ENCODE results near the gene SHC1. TPM values are rescaled to one million over a fixed set of nuclear protein-coding genes. Genes with fewer than 3 reads are reported as not detected.

The SHC1 gene, protein sequence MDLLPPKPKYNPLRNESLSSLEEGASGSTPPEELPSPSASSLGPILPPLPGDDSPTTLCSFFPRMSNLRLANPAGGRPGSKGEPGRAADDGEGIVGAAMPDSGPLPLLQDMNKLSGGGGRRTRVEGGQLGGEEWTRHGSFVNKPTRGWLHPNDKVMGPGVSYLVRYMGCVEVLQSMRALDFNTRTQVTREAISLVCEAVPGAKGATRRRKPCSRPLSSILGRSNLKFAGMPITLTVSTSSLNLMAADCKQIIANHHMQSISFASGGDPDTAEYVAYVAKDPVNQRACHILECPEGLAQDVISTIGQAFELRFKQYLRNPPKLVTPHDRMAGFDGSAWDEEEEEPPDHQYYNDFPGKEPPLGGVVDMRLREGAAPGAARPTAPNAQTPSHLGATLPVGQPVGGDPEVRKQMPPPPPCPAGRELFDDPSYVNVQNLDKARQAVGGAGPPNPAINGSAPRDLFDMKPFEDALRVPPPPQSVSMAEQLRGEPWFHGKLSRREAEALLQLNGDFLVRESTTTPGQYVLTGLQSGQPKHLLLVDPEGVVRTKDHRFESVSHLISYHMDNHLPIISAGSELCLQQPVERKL
- 10 to 100 TPM; 60.9 to 62.0 TPM for total RNA-seq

DNA sequence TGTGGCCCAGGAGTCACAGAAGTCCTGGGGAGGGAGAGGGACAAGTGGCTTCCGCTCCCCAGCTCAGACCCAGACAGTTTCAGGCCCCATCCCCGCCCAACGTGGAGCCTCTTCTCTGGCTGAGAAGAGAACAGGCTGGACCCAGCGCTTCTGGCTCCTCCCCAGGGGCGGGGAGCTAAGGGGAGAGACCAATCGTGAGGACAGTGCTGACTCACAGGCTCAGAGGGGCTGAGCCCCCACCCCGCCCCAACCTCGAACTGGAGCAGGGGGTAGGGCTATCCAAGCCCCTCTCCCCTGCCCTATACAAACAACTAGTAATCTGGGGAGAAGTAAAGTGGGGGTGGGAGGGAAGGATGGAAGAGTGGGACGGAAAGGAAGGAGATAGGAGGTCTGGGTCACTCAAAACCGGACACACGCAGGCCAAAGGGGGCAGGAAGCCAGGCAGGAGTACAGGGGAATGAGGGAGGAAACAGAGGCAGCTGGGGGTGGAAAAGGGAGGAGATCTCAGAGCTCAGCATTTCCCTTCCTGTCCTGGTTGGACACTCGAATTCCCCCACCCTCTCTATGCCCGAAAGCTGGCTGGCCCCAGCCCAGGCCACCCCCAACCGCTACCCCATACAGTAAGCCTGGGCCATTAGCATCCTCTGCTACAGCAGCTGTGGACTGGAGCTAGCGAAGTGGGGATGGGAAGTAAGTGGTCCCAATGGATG is at the start of gene SHC1:
Gene SHC1, minus strand, starts transcription at position 117 of the 710 bp plus-strand sequence. CDS start 221 bp downstream, outside the sequence.
- Mint-ChIP-seq H3K36me3 (ENCODE audit: low read depth) (peaks cover 56% of the 10 kb centered on the region), H3K9me3 (no peaks in the 10 kb centered on the region), H3K27ac (peak within 1 kb of the TSS; percentile 94), H3K4me3 (peak within 1 kb of the TSS; percentile 27), H3K4me1 (peaks cover 26% of the 10 kb centered on the region), H3K27me3 (no peaks in the 10 kb centered on the region)
- ATAC-seq (replicated peaks): no peak

DNA sequence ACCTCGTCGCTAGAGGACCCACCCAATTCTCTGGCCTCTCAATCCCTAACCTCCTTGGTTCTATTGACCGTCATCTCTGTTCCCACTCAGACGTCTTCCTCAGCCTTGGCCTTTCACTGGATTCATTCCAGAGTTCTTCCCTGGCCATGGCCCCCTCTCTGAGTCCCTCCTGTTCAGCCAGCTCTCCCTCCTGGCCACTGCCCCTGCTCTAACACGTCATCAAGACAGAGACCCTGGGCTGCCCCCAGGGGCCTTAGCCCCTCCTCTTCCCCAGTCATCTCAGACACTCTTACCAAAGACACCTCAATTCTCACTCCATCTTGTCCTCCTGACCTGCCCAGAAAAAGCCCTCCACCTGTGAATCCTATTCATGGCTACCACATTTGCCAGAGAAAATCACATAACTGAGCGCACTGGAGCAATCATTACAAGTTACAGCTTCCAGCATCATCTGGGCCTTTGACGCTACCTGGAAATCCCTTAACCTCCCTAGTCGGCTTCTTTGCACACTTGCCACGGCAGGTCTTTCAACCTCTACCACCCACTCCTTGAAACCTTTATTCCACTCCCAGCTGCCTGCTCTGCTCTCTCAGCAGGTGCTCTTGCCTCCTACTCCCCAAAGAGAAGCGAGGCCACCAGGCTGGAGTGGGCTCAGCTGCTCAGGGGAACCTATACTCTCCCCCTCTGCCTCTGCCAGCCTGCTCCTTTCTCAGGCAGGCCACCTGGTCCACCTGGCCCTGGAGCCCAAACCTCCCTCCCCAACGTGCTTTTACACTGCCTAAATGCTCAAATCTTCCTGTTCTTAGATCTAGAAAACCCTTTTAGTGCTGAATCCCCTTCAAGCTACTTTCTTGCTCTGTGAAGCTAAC is 49.1 kb upstream of the SHC1 start:
- H3K27ac Mint-ChIP-seq: peak overlapping the region; percentile 81
- H3K36me3 Mint-ChIP-seq (ENCODE audit: low read depth): peaks cover 52% of the 10 kb centered on the region
- H3K4me3 Mint-ChIP-seq: peak overlapping the region; percentile 57
- H3K4me1 Mint-ChIP-seq: peaks cover 28% of the 10 kb centered on the region
- ATAC-seq (replicated peaks): no peak
- no peaks in the 10 kb centered on the region for H3K9me3 Mint-ChIP-seq
- H3K27me3 Mint-ChIP-seq: no peaks in the 10 kb centered on the region

DNA sequence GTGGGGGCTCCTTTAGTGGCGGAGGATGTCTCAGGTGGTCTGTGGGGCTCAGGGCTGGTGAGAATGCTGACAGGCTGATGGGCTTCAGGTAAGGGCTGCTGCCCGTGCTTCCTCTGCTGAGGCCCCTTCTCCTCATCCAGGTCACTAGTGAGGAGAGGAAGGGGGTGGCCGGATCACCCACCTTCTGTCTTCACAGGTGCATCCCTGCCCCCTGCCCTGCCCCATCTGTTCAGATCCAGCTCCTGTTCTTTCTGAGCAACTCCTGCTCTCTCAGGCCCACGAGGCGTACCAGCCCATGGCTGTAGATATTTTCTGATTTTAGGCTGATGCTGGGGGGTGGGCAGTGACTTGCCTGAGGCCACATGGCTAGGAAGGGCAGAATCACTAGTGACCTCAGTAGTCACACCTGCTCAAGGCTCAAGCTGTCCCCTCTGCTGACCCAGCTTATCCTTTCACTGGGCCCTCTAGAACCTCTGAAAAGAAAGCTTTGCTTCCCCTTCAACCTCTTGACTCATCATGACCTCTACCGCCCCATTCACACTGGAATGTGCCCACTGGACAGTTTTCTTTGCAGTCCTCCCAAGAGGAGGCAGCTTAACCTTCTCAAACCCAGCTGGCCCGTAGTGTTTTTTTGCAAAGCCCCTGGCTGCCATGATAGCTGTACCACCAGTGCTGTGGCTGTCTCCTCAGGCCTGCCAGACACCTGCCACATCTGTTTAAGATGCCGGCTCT is 48.2 kb upstream of the SHC1 start:
- Mint-ChIP-seq H3K36me3 (ENCODE audit: low read depth) (peaks cover 60% of the 10 kb centered on the region), H3K27me3 (no peaks in the 10 kb centered on the region)

DNA sequence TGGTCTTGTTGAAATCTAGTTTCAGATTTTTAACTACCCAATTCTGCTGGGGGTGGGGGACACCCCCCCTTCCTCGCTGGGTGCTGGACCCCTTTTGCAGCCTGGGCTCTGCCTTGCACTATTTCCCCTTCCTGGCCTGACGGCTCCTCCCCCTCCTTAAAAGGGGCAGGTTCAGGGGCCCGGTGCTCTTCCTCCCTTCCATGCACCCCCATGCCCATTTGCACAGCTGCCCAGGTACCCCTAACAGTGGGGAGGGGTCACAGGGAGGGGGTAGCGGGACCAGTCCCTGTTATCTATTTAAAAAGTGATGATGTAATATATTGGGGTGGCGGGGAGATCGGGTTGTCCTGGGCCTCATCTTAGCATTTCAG is 47.4 kb upstream of the SHC1 start:
- no peaks in the 10 kb centered on the region for H3K27me3 Mint-ChIP-seq
- no peak for ATAC-seq (replicated peaks)
- H3K4me3 Mint-ChIP-seq: peak overlapping the region; percentile 57
- H3K36me3 Mint-ChIP-seq (ENCODE audit: low read depth): peaks cover 69% of the 10 kb centered on the region
- H3K4me1 Mint-ChIP-seq: peaks cover 38% of the 10 kb centered on the region
- H3K9me3 Mint-ChIP-seq: no peaks in the 10 kb centered on the region
- H3K27ac Mint-ChIP-seq: peak overlapping the region; percentile 54

More for the DNA sequence above, 48.2 kb upstream of the SHC1 start:
- Mint-ChIP-seq H3K9me3 (no peaks in the 10 kb centered on the region), H3K4me3 (peak overlapping the region; percentile 57), H3K4me1 (peaks cover 32% of the 10 kb centered on the region), H3K27ac (peak overlapping the region; percentile 81)
- ATAC-seq (replicated peaks): no peak

DNA sequence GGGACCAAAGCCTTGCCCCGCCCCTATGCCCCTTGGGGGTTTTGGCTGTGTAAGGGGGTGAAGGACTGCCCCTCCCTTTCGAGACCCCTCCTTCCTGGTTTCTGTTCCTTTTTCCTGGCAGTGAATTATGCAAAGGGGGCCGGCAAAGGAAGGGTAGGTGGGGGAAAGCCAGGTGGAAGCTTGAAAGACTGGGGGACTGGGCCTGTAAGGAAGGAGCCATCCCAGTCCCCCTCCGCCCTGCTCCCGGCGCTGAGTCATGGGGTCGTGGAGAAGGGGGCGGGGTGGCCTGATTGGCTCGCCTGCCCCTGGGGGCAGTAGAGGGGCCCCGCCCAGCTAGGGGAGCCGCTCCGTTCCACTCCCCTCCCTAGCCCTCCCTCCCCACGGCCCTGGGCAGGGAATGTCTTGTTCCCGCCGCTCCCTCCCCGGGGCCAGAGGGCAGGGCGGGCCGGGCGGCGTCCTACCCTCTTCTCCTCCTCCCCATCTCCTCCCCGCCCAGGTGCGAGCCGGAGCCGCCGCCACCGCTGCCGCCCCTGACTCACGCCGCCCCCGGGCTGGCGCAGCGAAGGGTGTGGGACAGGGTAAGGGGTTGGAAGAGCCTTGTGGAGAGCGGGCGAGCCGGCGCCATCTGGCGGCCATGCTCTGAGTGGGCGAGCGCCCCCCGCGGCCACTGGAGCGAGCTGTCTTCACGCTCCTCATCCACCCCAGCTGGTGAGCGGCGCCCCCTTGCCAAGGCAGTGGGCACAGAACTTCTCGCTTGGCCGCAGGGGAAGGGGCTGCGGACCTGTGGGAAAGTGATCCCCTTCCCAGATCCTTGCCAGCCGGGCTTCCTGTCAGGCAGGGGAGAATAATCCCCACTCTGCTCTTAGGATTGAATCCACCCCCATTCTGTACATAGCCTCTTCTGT is 46.7 kb upstream of the SHC1 start:
- Mint-ChIP-seq H3K27ac (peak overlapping the region; percentile 88), H3K27me3 (no peaks in the 10 kb centered on the region), H3K9me3 (no peaks in the 10 kb centered on the region), H3K4me1 (peaks cover 44% of the 10 kb centered on the region), H3K36me3 (ENCODE audit: low read depth) (peaks cover 75% of the 10 kb centered on the region), H3K4me3 (peak overlapping the region; percentile 69)
- peak; percentile 89 for ATAC-seq (replicated peaks)

DNA sequence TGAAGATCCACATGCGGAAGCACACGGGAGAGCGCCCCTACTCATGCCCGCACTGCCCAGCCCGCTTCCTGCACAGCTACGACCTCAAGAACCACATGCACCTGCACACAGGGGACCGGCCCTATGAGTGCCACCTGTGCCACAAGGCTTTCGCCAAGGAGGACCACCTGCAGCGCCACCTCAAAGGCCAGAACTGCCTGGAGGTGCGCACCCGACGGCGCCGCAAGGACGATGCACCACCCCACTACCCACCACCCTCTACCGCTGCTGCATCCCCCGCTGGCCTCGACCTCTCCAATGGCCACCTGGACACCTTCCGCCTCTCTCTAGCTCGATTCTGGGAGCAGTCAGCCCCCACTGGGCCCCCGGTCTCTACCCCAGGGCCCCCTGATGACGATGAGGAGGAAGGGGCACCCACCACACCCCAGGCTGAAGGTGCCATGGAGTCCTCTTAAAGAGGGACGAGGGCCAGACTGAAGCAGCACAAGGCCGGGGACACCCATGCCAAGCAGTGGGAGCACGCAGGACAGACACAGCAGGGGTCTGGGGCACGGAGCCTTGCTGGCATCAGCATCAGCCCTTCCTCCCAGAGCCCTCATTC is 45.8 kb upstream of the SHC1 start:
- peaks cover 49% of the 10 kb centered on the region for H3K4me1 Mint-ChIP-seq
- H3K36me3 Mint-ChIP-seq (ENCODE audit: low read depth): peaks cover 85% of the 10 kb centered on the region
- H3K27ac Mint-ChIP-seq: peak overlapping the region; percentile 88
- H3K27me3 Mint-ChIP-seq: no peaks in the 10 kb centered on the region
- no peak for ATAC-seq (replicated peaks)
- H3K4me3 Mint-ChIP-seq: peak overlapping the region; percentile 69
- H3K9me3 Mint-ChIP-seq: no peaks in the 10 kb centered on the region

DNA sequence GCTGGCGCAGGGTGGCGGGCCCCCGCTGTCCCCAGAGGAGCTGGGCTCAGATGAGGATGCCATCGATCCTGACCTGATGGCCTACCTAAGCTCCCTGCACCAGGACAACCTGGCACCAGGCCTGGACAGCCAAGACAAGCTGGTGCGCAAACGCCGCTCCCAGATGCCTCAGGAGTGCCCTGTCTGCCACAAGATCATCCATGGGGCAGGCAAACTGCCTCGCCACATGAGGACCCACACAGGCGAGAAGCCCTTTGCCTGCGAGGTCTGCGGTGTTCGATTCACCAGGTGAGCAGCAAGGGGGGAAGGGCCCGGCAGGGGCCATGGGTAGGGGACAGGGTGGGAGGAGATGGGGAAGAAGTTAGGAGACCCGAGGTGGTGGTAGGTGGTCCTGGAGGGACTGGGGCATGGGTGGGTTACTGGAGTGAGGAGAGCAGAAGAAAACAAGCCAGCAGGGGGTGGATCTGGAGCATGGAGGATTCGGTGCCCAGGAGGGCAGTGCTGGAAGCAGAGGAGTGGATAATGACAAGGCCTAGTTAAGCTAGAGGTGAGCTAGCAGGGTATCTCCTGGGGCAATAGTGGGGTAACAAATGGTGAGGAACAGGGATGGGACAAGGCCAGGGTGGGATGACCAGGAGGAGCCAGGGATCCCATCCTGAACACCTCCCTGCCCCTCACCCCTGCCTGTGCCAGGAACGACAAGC is 45.1 kb upstream of the SHC1 start:
- ATAC-seq (replicated peaks): no peak
- Mint-ChIP-seq H3K27ac (peak overlapping the region; percentile 88), H3K27me3 (no peaks in the 10 kb centered on the region), H3K9me3 (no peaks in the 10 kb centered on the region), H3K36me3 (ENCODE audit: low read depth) (peaks cover 91% of the 10 kb centered on the region), H3K4me3 (peak overlapping the region; percentile 69), H3K4me1 (peaks cover 49% of the 10 kb centered on the region)

DNA sequence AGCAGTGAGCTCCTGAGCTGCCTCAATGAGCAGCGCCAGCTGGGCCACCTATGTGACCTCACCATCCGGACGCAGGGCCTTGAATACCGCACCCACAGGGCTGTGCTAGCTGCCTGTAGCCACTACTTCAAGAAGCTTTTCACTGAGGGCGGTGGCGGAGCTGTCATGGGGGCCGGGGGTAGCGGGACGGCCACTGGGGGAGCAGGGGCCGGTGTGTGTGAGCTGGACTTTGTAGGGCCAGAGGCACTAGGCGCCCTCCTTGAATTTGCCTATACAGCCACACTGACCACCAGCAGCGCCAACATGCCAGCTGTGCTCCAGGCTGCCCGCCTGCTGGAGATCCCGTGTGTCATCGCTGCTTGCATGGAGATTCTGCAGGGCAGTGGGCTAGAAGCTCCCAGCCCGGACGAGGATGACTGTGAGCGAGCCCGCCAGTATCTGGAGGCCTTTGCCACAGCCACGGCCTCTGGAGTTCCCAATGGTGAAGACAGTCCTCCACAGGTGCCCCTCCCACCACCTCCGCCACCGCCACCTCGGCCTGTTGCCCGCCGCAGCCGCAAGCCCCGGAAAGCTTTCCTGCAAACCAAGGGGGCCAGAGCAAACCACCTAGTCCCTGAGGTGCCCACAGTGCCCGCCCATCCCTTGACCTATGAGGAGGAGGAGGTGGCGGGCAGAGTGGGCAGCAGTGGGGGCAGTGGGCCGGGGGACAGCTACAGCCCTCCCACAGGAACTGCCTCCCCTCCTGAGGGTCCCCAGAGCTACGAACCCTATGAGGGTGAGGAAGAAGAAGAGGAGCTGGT is 44.4 kb upstream of the SHC1 start:
- H3K27me3 Mint-ChIP-seq: no peaks in the 10 kb centered on the region
- peaks cover 44% of the 10 kb centered on the region for H3K4me1 Mint-ChIP-seq
- H3K9me3 Mint-ChIP-seq: no peaks in the 10 kb centered on the region
- peaks cover 95% of the 10 kb centered on the region for H3K36me3 Mint-ChIP-seq (ENCODE audit: low read depth)
- no peak for ATAC-seq (replicated peaks)
- peak overlapping the region; percentile 91 for H3K4me3 Mint-ChIP-seq
- peak overlapping the region; percentile 88 for H3K27ac Mint-ChIP-seq

DNA sequence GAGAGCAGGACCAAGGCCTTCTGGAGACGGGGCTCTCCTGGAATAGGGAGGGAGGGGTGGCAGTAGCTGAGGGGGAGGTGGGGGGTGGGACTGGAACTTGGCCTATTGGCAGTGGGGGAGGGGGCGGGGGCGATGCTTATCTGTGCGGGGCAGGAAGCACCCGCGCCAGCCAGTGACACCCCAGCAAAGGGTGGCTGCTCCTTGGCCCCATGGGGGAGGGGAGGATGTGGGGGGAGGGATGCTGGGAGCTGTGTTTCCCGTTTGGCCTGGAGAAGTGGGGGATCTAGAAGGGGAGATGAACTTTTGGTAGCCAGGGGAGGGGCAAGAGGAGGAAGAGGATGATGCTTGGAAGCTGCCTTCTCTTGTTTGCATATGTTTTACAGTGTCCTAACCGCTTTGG is 43.1 kb upstream of the SHC1 start:
- H3K9me3 Mint-ChIP-seq: no peaks in the 10 kb centered on the region
- no peak overlapping the region for H3K27ac Mint-ChIP-seq
- peaks cover 95% of the 10 kb centered on the region for H3K36me3 Mint-ChIP-seq (ENCODE audit: low read depth)
- peak overlapping the region; percentile 91 for H3K4me3 Mint-ChIP-seq
- no peak for ATAC-seq (replicated peaks)
- H3K27me3 Mint-ChIP-seq: no peaks in the 10 kb centered on the region
- H3K4me1 Mint-ChIP-seq: peaks cover 34% of the 10 kb centered on the region

DNA sequence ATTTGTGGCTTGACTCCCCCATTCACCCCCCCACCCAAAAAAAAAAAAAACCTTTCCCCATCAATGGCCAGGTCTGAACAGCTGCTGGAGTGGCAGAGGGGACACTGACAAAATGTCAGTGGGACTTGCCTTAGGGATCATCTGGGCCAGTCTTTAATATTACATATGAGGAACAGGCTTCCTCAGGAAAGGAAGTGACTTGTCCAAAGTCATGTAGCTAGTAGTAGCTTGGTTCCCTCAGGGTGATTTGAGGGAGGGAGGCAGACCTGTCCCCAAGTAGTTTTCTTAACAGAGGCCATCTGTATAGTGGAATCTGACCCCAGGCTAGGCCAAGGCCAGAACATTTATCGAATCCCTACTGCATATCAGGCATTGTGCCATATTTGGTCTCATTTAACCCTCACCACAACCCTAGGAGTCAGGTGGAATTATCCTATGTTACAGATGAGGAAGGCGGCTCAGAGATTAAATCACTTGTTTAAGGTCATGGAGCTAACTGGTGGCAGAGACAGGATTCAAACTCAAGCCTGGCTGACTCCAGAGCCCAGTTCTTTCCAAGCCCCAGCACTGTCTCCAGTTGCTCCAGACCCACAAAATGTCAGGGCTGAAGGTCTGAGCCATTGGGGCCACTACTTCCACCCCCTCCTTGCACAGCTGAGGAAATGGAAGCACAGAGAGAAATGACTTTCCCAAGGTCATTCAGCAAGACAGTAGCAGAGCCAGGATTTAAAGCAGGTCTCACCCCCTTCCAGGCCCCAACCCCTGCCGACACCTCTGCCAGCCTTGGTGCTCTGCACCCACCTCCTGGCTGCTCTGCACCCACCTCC is 42.4 kb upstream of the SHC1 start:
- peak overlapping the region; percentile 69 for H3K27ac Mint-ChIP-seq
- H3K36me3 Mint-ChIP-seq (ENCODE audit: low read depth): peaks cover 95% of the 10 kb centered on the region
- peak overlapping the region; percentile 91 for H3K4me3 Mint-ChIP-seq
- ATAC-seq (replicated peaks): no peak
- H3K4me1 Mint-ChIP-seq: peaks cover 34% of the 10 kb centered on the region
- H3K9me3 Mint-ChIP-seq: no peaks in the 10 kb centered on the region
- no peaks in the 10 kb centered on the region for H3K27me3 Mint-ChIP-seq

DNA sequence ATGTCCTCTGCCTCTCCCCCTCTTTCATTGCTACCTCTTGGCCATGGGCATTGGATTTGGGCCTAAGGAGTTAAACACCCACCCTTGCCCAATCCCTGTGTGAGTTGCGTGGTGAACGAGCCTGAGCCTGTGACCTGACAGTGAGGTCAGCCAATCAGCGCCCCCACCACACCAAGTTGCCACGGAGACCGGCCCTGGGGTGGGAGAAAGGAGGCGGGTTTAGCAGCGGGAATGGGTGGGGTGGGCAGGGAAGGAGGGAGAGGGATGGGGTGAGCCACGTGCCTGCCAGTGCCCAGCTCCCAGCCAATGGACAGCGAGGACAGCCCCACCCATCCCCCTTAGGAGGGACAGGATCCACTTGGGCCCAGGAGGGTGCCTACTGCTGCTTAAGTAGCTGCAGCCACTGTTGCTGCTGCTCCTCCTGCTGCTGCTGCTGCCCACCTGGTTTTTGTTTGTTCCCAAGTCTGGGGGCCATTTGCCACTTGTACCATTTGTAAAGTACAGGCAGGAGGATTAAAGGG is 41.5 kb upstream of the SHC1 start:
- ATAC-seq (replicated peaks): no peak
- H3K36me3 Mint-ChIP-seq (ENCODE audit: low read depth): peaks cover 88% of the 10 kb centered on the region
- peaks cover 34% of the 10 kb centered on the region for H3K4me1 Mint-ChIP-seq
- peak overlapping the region; percentile 91 for H3K4me3 Mint-ChIP-seq
- H3K27me3 Mint-ChIP-seq: no peaks in the 10 kb centered on the region
- no peaks in the 10 kb centered on the region for H3K9me3 Mint-ChIP-seq
- H3K27ac Mint-ChIP-seq: peak overlapping the region; percentile 69
